Measurements from ENCODE around the gene ADAMTS4.
"Not testable (repeated sequence)": the region's sequence is repeated elsewhere in the genome, so short reads cannot be mapped to it uniquely, and the experiment has no call there.

ADAMTS4 gene, protein sequence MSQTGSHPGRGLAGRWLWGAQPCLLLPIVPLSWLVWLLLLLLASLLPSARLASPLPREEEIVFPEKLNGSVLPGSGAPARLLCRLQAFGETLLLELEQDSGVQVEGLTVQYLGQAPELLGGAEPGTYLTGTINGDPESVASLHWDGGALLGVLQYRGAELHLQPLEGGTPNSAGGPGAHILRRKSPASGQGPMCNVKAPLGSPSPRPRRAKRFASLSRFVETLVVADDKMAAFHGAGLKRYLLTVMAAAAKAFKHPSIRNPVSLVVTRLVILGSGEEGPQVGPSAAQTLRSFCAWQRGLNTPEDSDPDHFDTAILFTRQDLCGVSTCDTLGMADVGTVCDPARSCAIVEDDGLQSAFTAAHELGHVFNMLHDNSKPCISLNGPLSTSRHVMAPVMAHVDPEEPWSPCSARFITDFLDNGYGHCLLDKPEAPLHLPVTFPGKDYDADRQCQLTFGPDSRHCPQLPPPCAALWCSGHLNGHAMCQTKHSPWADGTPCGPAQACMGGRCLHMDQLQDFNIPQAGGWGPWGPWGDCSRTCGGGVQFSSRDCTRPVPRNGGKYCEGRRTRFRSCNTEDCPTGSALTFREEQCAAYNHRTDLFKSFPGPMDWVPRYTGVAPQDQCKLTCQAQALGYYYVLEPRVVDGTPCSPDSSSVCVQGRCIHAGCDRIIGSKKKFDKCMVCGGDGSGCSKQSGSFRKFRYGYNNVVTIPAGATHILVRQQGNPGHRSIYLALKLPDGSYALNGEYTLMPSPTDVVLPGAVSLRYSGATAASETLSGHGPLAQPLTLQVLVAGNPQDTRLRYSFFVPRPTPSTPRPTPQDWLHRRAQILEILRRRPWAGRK

DNA sequence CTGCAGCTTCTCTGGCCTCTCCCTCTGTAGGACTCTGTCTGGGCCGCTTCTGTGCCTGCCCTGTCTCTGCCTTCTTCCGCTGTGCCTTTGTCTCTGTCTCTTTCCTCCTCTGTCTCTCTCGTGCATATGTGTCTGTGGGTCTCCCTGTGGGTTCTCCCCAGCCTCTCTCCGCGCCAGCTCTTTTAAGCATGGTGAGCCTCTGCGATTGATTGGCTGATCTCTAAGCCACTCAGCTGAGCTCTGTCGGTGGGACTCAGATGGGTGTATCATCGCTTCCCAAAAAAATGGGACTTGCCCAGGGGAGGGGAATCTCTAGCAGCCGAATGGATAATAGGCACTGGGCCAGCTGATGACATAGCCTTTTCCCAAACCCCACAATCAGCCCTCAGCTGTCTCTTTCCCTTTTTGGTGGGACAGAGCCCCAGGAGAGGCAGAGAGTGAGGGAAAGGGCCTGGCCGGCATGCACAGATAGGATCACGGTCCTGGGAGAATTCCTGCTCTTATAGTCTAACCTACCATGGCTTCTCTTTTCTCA lies at the start of gene ADAMTS4:
Gene ADAMTS4 (minus strand): TSS at position 158 of the 535 bp plus-strand sequence. CDS start 427 bp downstream, outside the sequence.
- no peak for DNase-seq (ENCODE audit: low read depth in 2 of 2)

DNA sequence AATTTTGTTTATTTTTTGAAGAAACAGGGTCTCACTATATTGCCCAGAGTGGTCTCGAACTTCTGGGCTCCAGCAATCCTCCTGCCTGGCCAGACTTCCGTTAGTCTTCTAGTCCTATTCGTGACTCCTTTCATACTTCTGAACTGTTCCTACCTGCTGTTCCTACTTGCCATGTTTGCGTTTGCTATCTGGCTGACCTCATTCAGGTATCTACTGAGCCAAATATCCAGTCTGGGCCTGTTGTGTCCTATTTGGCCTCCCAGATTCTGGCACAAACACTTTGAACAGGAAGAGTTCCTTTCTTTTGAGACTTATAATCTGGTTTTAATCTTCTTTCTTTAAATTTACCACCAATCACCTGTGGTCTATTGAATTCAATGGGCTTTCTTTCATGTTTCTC lies 46.0 kb upstream of the ADAMTS4 start:
- no peak for DNase-seq (ENCODE audit: low read depth in 2 of 2)

DNA sequence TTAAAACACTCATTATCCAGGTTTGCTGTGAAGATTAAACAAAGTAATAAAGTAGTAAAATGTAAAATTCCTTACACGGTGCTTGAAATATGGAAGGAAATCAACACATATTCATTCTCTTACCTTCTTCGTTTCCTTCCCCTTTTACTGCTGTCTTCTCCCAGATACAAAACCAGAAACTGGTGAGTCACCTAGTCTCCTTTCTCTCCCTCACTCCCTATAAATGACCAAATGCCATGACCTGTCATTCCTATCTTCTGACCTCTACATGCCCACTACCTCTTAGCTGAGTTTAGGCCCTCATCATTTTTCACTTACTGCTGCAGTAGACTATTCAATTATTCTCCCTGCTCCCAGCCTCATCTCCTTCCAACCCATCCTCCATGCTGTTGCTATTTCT lies 43.5 kb upstream of the ADAMTS4 start:
- no peak for DNase-seq (ENCODE audit: low read depth in 2 of 2)

DNA sequence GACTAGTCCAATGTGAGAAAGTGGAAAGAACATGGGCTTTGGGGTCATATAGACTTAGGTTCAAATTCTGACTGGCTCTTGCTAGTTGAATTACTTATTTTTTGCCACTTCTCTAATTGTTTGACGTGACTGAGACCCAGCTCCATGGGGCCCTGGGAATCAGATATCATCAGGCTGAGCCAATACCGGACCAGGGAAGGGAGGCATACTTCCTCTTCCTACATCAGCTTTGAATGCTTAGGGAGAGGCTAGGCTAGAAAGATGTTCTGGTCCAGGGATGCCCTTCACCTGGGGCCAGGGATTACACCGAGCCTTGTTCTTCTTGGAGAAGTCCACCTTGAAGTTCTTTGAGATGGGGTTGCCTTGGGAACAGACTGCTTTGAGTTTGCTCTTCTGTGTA lies 42.8 kb upstream of the ADAMTS4 start:
- DNase-seq (ENCODE audit: low read depth in 2 of 2) = no peak

DNA sequence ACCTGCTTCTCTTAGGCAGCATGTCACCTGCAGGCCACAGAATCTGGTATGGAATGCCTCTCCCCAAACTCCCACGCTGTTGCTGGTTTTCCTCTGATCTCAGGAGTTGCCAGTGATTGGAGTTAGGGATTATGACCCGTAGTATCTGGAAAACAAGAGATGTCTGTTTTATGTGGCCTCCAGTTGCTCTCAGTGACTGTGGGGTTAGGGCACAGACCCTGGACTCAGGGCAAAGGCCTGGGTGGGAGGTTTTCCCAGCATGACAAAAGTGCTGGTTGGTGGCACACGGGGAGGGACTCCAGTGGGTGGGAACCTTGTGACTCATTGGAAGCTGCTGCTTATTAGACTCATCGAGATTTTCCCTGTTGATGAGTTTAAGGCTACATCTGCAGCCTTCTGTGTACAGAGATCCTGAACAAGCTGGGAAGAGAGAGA lies 39.2 kb upstream of the ADAMTS4 start, which contains the start of gene NR1I3:
Gene NR1I3 (minus strand): TSS at position 165 of the 435 bp plus-strand sequence. CDS start 1,638 bp downstream, outside the sequence.
- DNase-seq (ENCODE audit: low read depth in 2 of 2) = no peak

DNA sequence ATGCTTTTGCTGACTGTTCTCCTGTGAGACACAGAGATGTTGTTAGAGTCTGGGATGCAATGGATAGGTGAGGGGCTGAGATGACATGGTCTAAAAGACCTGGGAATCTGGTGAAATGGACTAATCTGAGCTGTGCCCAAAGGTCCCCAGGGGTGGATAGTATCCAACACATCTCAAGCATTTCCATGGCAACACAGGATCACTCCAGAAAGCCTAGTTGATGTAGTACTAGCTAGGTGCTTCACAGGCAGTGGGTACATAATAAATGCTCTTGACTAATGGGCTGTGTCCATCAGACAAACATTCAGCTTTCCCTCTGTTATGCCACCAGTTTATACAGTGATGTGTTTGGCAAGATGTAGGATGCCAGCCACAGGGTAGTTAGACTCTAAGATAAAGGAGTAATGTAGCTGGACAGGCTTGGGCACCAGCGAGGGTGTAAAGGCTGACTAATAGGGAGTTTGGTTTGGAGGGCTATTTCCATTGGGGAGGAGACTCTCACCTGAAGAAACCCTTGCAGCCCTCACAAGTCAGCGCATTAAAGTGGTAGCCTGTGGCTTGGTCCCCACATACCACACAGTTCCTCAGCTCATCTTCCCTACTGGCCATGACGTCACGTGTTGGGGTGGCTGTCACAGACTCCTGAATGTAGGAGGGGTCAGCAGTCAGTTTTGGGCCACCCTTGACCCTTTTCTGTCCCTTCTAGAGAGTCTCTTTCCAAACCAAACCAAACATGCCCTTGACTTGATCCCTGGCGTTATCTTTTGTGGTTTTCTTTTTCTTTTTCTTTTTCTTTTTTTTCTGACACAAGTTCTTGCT lies 37.3 kb upstream of the ADAMTS4 start:
- no peak for DNase-seq (ENCODE audit: low read depth in 2 of 2)

DNA sequence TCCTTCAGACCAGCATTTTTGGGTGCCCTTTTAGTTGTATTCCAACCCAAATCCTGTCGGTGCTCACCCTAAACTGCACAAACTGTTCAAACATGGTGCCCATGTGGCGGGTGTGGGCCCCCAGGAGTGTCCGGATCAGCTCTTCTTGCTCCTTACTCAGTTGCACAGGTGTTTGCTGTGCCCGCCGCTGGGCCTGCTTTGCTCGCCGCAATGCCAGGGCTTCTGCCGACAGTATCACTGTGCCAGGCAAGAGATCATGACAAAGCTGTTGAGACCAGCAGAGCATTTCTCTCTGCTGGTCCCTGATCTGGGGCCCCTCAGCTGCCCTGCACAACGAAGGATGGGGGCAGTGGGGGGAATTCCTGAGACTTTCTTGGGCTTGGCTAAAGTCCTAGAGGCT lies 34.2 kb upstream of the ADAMTS4 start:
- no peak for DNase-seq (ENCODE audit: low read depth in 2 of 2)

DNA sequence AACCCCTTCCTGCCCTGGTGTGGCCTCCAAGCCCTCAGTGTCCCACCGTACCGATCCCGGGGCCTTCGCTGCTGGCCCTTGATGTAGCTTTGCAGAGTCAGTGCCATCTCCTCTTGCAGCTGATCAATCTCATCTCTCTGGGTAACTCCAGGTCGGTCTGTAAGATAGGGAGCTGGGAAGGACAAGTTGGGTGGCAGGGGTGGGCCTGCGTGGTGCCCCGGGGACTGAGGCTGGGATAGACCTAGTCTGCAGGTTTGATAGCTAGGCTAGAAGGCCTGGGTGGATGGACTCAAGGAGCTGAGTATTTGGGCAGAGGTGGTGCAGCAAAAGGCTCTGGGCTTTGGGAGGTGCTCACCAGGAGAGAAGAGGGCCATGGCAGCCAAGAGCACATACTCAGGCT lies 31.9 kb upstream of the ADAMTS4 start:
- DNase-seq (ENCODE audit: low read depth in 2 of 2) = no peak

DNA sequence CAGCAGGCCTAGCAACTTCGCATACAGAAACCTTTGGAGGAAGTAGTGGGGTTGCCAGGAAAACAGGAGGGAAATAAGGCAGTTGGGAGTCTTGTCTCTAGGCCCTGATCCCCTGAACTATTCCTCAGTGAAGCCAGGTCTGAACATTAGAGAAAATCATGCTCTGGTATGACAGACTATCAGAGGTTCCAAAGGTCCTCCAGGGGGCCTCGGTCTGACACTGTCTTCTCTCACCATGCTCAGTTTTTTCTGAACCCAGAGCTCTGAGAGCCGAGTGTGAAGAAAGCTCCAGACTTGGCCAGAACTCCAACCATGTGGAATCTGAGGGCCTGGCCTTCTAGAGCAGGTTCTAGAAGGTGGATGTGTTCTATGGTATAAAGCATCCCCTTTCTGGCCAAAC lies 31.0 kb upstream of the ADAMTS4 start:
- no peak for DNase-seq (ENCODE audit: low read depth in 2 of 2)

DNA sequence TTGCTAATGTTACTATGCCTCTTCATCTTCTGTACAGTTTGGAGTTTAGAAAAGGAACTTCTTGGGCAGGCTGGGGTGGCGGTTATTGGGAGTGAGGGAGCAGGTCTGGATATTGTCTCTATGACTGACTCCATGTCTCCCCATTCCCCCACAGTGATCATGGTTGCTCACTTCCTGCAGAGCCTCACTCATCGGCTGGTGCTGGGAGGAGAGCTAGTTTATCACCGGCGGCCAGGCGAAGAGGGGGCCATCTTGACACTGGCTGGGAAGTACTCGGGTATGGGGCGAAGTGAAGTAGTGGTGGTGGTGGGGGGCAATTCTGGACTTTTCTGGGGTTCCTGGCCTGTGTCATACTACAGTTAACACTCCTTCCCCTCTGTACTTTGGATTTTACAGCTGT lies 29.2 kb upstream of the ADAMTS4 start:
- DNase-seq (ENCODE audit: low read depth in 2 of 2) = no peak

DNA sequence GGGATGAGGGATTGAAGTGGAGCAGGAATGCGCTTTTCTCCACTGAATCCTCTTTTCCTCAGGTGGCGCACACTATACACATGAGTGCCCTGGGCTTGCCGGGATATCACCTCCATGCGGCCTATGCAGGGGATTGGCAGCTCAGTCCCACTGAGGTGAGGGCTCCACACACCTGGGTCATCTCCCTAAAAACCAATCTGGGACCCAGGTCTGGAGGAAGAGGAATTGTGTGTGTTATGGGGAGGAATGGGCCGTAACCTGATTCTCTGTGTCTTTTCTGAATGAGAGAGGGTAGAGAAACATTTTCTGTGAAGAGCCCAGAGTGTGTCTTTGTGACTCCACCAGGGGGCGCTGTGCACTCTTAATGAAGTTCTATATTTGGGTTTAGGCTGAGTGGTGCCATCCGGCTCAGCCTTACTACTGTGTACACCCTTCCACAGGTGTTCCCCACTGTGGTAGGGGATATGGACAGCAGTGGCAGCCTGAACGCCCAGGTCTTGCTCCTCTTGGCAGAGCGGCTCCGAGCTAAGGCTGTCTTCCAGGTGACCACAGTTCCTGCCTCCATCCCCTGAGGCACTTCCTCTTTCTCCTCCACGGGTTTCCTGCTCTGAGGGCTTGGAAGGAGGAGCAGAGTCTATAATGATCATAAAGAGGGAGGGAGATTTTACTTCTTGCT lies 28.5 kb upstream of the ADAMTS4 start:
- DNase-seq (ENCODE audit: low read depth in 2 of 2) = peak; percentile 56 to 72

DNA sequence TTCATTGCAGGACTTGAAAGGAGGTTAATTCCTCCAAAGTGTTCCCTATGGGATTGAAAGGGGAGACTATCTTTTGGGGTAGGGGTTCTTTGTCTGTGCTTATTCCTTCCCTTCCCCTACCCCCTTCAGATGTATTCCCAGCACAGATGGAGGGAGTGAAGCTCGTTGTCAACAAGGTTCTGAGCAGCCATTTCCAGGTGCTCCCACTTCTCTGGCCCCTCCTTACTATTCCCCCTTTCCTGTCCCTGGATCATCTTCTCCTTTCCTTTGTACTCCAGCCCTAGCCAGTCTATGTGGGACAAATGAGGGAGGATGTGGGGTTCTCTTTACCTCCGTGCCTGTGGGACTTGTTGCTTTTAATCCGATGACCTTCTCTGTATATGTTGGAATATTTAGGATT lies 27.9 kb upstream of the ADAMTS4 start:
- DNase-seq (ENCODE audit: low read depth in 2 of 2) = no peak

DNA sequence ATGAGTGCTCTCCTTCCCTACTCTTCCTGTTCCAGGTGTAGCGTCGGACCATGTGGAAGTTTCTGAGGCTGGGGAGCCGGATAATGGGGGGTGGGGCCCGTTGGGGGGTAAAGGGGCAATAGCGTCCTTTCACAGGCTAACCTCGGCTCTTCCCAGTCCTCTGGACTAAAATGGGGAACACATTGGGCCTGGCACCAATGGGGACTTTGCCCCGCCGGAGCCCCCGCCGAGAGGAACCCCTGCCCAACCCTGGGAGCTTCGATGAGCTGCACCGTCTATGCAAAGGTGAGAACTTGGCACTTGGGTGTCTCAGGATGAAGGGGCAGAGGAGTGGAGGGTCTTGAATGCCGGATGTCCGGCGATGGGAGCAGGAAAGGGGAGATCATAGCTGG lies 27.5 kb upstream of the ADAMTS4 start:
- DNase-seq (ENCODE audit: low read depth in 2 of 2) = no peak

DNA sequence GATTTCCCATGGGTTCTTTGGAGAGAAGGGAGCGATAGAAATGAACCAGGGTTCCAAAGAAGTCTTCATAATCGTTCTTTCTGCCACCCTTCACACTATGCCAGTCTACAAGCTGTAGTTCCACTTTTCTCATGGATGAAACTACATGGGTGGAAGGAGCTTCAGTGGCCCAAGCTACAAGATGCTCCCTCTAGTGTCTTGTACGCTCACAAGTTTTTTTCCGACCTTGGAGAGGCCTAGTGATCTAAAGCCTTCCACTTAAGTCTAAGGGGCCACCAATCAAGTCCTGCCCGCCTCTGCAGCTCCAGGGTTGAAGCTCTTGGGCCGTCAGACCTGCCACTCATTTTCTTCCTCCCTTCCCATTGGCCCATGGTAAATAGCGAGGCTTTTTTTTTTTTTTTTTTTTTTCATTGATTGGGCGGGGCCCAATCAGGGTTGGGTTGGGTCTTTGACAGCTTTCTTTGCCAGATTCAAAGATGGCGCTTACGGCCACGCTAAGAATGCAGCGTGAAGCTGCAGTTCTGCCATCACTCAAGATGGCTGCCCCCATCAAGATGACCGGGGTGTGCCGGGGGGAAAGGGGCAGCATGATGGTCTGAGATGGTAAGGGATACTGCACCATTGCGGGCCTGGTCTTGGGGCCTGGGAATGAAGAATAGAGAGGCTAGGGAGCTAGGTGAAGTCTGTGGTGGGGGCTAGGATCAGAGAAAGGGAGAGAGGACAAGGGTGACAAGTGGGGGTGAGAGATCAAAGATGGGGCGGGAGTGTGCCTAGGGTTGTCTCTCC lies 26.9 kb upstream of the ADAMTS4 start, which contains the start of gene TOMM40L:
Gene TOMM40L (plus strand): TSS at position 527 of the 786 bp plus-strand sequence. CDS start 430 bp downstream, outside the sequence.
- DNase-seq (ENCODE audit: low read depth in 2 of 2) = peak; percentile 69 to 87

DNA sequence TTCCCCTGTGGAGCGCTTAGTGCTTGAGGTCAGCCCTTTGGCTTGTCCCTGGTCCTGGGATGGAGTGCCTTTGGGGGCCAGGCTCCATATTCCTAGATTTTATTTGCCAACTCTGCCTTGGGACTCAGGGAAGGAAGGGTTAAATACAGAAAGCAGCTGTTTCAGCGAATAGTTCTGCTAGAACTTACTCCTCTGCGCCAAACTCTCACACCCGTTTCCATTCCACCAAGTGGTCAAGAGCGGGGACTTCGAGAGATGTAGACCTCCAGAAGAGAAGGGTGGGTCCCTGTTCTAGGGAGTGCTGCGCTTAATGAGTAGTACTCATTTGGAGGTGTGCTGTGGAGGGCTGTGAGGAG lies 26.3 kb upstream of the ADAMTS4 start:
- DNase-seq (ENCODE audit: low read depth in 2 of 2) = no peak

DNA sequence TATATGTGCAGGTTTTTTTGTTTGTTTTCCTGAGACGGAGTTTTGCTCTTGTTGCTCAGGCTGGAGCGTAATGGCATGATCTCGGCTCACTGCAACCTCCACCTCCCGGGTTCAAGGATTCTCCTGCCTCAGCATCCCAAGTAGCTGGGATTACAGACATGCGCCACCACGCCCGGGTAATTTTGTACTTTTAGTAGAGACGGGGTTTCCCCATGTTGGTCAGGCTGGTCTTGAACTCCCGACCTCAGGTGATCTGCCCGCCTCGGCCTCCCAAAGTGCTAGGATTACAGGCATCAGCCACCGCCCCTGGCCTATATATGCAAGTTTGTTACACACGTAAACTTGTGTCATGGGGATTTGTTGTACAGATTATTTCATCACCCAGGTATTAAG lies 25.8 kb upstream of the ADAMTS4 start:
- not testable (repeated sequence) for DNase-seq (ENCODE audit: low read depth in 2 of 2)

DNA sequence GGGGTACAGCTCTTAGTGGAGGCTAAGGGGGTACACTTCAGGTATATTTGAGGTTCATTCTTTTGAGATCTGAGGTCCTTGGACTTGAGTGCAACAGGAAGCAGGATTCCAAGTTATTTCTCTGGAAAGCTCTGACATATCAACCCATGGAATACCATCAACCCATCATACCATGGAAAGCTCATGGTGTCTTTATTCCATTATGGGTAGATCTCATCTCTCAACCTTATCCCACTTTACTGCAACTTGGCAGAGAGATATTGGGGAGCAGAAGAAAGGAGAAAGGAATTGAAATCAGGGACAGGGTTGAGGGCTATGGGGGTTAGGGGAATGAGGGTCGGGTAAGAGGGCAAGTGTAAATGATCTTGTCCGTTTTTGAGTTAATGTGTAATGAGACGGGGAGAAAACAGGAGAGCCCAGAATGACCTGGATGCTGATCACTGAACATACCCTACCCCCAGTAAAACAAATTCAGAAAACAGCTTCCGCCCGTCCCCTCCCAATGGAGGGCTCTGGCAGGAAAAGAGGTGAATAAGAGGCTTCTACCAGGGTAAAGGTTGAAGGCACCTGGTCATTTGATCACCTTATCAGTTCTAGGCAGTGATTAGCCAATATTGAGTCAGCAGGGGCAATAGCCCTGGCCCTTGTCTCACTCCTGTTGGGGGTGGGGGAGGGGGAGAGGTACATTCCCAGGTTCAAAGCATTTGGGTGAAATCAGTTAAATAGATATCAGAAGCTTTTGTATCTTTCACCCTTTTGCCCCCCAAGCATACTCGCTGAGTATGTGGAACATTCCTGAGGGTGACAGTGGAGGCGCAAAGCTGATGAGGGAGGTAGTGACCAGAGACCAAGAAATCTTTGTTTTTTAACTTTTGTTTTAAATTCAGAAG lies 25.2 kb upstream of the ADAMTS4 start:
- DNase-seq (ENCODE audit: low read depth in 2 of 2) = no peak

DNA sequence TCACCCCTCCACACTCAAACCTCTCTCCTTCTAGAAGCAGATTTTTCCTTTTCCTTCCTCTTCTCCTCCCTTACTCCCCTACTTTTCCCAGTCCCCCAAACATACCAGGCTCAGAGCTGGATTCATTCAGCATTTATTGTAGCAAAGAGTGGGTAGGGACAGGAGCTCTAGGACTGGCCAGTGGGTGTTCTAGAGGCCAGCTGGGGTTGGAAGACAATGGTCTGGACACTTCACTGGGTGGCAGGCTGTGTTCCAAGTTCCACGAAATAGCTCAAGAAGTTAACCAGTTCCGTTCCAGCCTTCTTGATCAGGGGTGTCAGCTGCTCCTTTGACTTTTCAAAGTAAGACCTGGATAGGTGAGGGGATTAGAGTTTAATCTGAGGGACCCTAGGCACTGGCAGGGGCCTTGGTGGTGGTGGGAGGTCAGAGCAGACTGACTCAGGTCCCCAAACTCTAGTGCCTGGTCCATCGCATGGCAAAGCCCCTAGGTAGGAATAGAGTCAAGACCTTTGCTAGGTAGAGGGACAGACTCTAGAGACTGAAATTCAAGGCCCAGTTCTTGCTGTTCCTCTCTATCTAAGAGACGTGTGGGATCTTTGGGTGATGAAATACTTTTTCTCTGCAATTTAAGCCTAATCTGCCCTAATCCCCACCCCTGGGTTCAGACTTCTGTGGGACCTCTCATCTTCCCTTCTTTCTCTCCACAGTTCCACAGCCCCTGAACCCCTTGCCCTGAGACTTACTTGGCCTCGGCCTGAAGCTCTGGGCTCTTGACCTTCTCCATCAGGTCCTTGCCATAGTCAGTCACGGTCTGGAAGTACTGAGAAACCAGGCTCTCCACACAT lies 23.5 kb upstream of the ADAMTS4 start:
- no peak for DNase-seq (ENCODE audit: low read depth in 2 of 2)

Data from stimulated activated CD8-positive, alpha-beta memory T cell treated with anti-CD3 and anti-CD28 coated beads, Interleukin-15, amount 100 ng/mL, for 4 hours (primary cell).